SU-DHL-6 (cell line): ENCODE data around the gene NOS3.

Experiments used
- H2AFZ ChIP-seq: fragments of 200-600 bp; sonication (generic); 2 replicates; pipeline ENCODE4 v1.6.1; 2014; ENCODE audit warnings: low read depth, mild to moderate bottlenecking, moderate library complexity, mixed read lengths, antibody characterized with exemption, low read length; ENCODE audit not compliant: severe bottlenecking
- H3F3A ChIP-seq: fragments of 200-600 bp; shearing (Covaris generic); 2 replicates; pipeline ENCODE4 v1.6.0; 2016; ENCODE audit warnings: antibody characterized with exemption, mild to moderate bottlenecking; ENCODE audit not compliant: insufficient read depth
- H3K27ac ChIP-seq: fragments of 200-600 bp; sonication (generic); 2 replicates; pipeline ENCODE4 v1.5.1; 2016; ENCODE audit warnings: low read depth, mild to moderate bottlenecking, low read length, moderate library complexity, mixed read lengths
- H3K27me3 ChIP-seq: fragments of 200-600 bp; sonication (generic), shearing (Covaris generic); 2 replicates; pipeline ENCODE4 v1.6.0; 2014; ENCODE audit warnings: mild to moderate bottlenecking, low read length
- H3K36me3 ChIP-seq: fragments of 200-600 bp; sonication (generic); 2 replicates; pipeline ENCODE4 v1.6.1; 2014; ENCODE audit warnings: mild to moderate bottlenecking, low read length, mixed read lengths
- H3K4me2 ChIP-seq: fragments of 300-600, 200-600 bp; shearing (Covaris generic), sonication (generic); 2 replicates; pipeline ENCODE4 v1.6.0; 2014; ENCODE audit warnings: low read length, low read depth, mild to moderate bottlenecking; ENCODE audit not compliant: poor library complexity, severe bottlenecking
- H3K4me3 ChIP-seq: fragments of 200-600 bp; sonication (generic); 2 replicates; pipeline ENCODE4 v1.5.1; 2014; ENCODE audit warnings: antibody characterized with exemption, low read length, mild to moderate bottlenecking, mixed read lengths; ENCODE audit not compliant: insufficient read depth, poor library complexity, severe bottlenecking
- H3K79me2 ChIP-seq: fragments of 200-600 bp; sonication (generic); 2 replicates; pipeline ENCODE4 v1.6.1; 2014; ENCODE audit warnings: mild to moderate bottlenecking, low read length, moderate library complexity; ENCODE audit not compliant: insufficient read depth
- H3K9ac ChIP-seq: fragments of 200-600 bp; sonication (generic); 2 replicates; pipeline ENCODE4 v1.7.0; 2014; ENCODE audit warnings: mild to moderate bottlenecking, low read length
- H3K9me2 ChIP-seq: fragments of 200-600 bp; sonication (generic); replicated peaks from 2 replicates; pipeline ENCODE4 v1.6.1; 2014; ENCODE audit warnings: low read length; ENCODE audit not compliant: insufficient read depth
- H3K9me3 ChIP-seq: fragments of 200-600 bp; sonication (generic); 2 replicates; pipeline ENCODE4 v1.6.1; 2014; ENCODE audit warnings: low read length, mixed read lengths; ENCODE audit not compliant: insufficient read depth
- H4K20me1 ChIP-seq: fragments of 200-600 bp; sonication (generic); 2 replicates; pipeline ENCODE4 v1.6.1; 2014; ENCODE audit warnings: low read depth, mild to moderate bottlenecking, antibody characterized with exemption, low read length, moderate library complexity, mixed read lengths
- CTCF ChIP-seq: fragments of 200-600 bp; sonication (generic); IDR thresholded peaks from one replicate; pipeline ENCODE4 v1.5.1; 2017; ENCODE audit warnings: antibody characterized with exemption, mild to moderate bottlenecking, low read length, moderate library complexity; ENCODE audit not compliant: insufficient read depth, poor library complexity, severe bottlenecking
- EZH2phosphoT487 ChIP-seq: fragments of 200-600 bp; sonication (generic), shearing (Covaris generic); conservative IDR thresholded peaks from 2 replicates; pipeline ENCODE4 v1.6.1; 2018; ENCODE audit warnings: mild to moderate bottlenecking, antibody characterized with exemption, low read length, moderate library complexity, mixed read lengths

Gene NOS3

DNA sequence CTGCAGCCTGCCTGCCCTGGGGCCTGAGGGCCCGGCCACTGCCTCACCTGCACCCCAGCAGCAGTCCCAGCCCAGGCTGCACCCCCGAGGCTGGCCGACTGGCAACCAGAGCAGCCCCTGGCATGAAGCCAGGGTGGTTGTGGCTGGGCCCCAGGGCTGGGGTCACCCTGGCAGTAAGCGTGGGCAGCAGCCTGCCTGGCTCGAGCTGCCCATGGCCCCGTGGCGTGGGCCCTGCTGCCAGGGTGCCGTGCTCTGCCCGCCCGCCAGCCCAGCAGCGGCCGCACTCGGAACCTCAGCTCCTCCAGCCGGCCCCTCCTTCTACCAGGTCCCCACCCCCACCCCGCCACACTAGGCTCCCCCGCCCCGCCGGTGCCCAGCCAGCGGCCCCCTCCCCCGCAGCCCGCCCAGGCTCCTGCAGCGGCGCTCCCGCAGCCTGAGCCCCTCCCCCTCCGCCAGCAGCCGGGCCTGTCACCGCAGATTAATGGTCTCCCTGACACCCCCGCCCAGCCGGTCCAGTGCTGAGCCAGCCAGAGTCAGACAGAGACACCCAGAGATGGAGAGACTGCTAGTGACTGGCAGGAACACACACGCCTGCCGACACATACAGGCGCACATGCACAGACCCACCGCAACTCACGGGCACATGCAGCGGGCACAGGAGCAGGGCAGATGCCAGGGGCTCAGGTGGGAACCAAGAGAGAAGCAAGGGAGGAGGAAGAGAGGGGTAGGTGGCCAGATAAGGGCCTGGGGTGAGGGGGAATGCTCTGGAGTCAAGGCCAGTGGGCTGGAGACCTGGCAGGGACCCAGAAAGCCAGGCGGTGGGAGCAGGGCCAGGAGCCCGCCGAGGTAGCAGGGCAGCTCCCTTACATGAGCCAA is 35.1 kb upstream of the NOS3 start:
- Histone ChIP-seq H3K36me3 (no peaks in the 10 kb centered on the region), H3K9ac (no peak overlapping the region), H3K4me2 (no peak overlapping the region), H3K4me3 (no peak overlapping the region), H3K27ac (no peak overlapping the region), H4K20me1 (no peaks in the 10 kb centered on the region), H3K9me3 (no peaks in the 10 kb centered on the region), H3K27me3 (no peaks in the 10 kb centered on the region), H3F3A (no peaks in the 10 kb centered on the region), H3K9me2 (no peaks in the 10 kb centered on the region), H2AFZ (no peak overlapping the region), H3K79me2 (no peaks in the 10 kb centered on the region)
- TF ChIP-seq CTCF, result no peak
- TF ChIP-seq EZH2phosphoT487, result no peak

DNA sequence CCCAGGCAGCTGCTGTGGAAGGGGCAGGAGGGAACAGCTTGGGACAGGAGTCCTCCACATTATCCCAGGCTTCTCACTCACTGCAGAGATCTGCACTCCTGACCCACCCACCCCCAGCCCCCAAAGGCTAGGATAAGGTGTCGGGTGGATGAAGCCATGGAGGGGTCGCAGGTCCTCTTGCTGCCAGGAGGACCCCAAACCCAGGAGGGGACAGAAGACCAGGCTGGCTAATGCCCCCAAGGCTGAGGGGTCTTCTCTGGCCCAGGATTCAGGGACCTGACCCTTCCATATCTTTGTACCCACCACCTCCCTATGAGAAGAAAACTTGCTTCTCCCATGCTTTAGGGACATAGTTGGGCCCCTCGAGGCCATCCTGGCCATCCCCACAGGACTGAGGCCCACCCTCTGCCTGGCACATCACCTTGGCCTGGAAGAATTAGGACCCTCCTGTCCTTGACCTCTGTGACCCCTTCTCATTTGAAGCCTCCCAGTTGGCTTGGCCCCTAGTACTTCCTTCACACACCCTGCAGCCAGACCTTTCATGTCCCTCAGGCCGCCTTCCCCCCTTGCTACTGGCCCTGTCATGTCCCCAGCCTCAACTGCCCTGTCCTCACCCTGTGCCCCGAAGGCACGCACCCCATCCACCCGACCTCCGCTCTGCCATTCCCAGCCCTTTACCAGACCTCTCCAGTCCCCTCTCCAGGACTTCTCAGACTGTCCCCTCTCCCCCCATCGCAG is 34.3 kb upstream of the NOS3 start:
- Histone ChIP-seq H3K4me2 (no peak overlapping the region), H3K27ac (no peak overlapping the region), H3K4me3 (no peak overlapping the region), H3K27me3 (no peaks in the 10 kb centered on the region), H3K9ac (no peak overlapping the region), H4K20me1 (no peaks in the 10 kb centered on the region), H3K9me3 (no peaks in the 10 kb centered on the region), H2AFZ (no peak overlapping the region), H3K9me2 (no peaks in the 10 kb centered on the region), H3K36me3 (no peaks in the 10 kb centered on the region), H3K79me2 (no peaks in the 10 kb centered on the region), H3F3A (no peaks in the 10 kb centered on the region)
- TF ChIP-seq EZH2phosphoT487 (no peak), CTCF (no peak)

GRCh38 chr7:150957133-150958020 is 33.4 kb upstream of the NOS3 start:
- no peaks in the 10 kb centered on the region for H3K9me3 ChIP-seq
- H4K20me1 ChIP-seq, result no peaks in the 10 kb centered on the region
- no peaks in the 10 kb centered on the region for H3F3A ChIP-seq
- H3K36me3 ChIP-seq, result no peaks in the 10 kb centered on the region
- no peak overlapping the region for H3K4me2 ChIP-seq
- TF ChIP-seq EZH2phosphoT487 (no peak), CTCF (no peak)
- no peak overlapping the region for H3K4me3 ChIP-seq
- no peak overlapping the region for H3K27ac ChIP-seq
- no peaks in the 10 kb centered on the region for H3K27me3 ChIP-seq
- H2AFZ ChIP-seq, result no peak overlapping the region
- H3K9me2 ChIP-seq, result no peaks in the 10 kb centered on the region
- no peaks in the 10 kb centered on the region for H3K79me2 ChIP-seq
- H3K9ac ChIP-seq, result no peak overlapping the region
